PFSK-1 (cell line): ENCODE measurements around the gene ZC3HAV1L.

ENCODE experiments used
- FOXP2 ChIP-seq: optimal IDR thresholded peaks from 2 replicates; pipeline ENCODE3; 2011; ENCODE audit warnings: borderline replicate concordance, control low read depth, inconsistent platforms; ENCODE audit not compliant: insufficient read depth; ENCODE audit errors: extremely low read length, extremely low read depth
- POLR2AphosphoS5 ChIP-seq: IDR thresholded peaks from 2 replicates; pipeline ENCODE4 v1.6.1; 2012; ENCODE audit warnings: low read depth, mild to moderate bottlenecking, control low read depth, low read length, moderate library complexity
- REST ChIP-seq, 2 experiments: IDR thresholded peaks; 2 replicates each; pipeline versions ENCODE4 v1.6.1 to v1.8.0; 2011 to 2012; ENCODE audit warnings: low read depth in 2 of 2, low read length in 2 of 2, control low read depth in 1 of 2, inconsistent platforms in 1 of 2, mild to moderate bottlenecking in 1 of 2, moderate library complexity in 1 of 2; ENCODE audit not compliant: insufficient read depth in 1 of 2
- SIN3A ChIP-seq: IDR thresholded peaks from 2 replicates; pipeline ENCODE4 v1.6.1; 2012; ENCODE audit warnings: mild to moderate bottlenecking, low read length, moderate library complexity, borderline replicate concordance; ENCODE audit not compliant: insufficient read depth
- TAF1 ChIP-seq: IDR thresholded peaks from 2 replicates; pipeline ENCODE4 v1.6.1; 2012; ENCODE audit warnings: low read length, control low read depth, borderline replicate concordance; ENCODE audit not compliant: insufficient read depth

Gene ZC3HAV1L

GRCh38 chr7:139061416-139061815, 25.6 kb upstream of the ZC3HAV1L start:
- TF ChIP-seq SIN3A, result no peak
- TF ChIP-seq POLR2AphosphoS5, result no peak
- TF ChIP-seq FOXP2, result no peak
- no peak for TF ChIP-seq TAF1
- no peak for TF ChIP-seq REST (IDR thresholded peaks at IDR 0.05; ENCODE audit: insufficient read depth in 1 of 2, low read depth in 2 of 2, low read length in 2 of 2)

GRCh38 chr7:139060695-139061237, 24.9 kb upstream of the ZC3HAV1L start:
- no peak for TF ChIP-seq SIN3A
- TF ChIP-seq FOXP2, result no peak
- TF ChIP-seq POLR2AphosphoS5, result no peak
- TF ChIP-seq TAF1, result no peak
- no peak for TF ChIP-seq REST (IDR thresholded peaks at IDR 0.05; ENCODE audit: insufficient read depth in 1 of 2, low read depth in 2 of 2, low read length in 2 of 2)

- TF ChIP-seq FOXP2 (no peak), TAF1 (no peak), REST (IDR thresholded peaks at IDR 0.05; ENCODE audit: insufficient read depth in 1 of 2, low read depth in 2 of 2, low read length in 2 of 2) (no peak), POLR2AphosphoS5 (no peak), SIN3A (no peak)
These were observed 24.1 kb upstream of the ZC3HAV1L start for GRCh38 chr7:139059905-139060304.

GRCh38 chr7:139058943-139059342, 23.1 kb upstream of the ZC3HAV1L start:
- TF ChIP-seq FOXP2, result no peak
- no peak for TF ChIP-seq REST (IDR thresholded peaks at IDR 0.05; ENCODE audit: insufficient read depth in 1 of 2, low read depth in 2 of 2, low read length in 2 of 2)
- TF ChIP-seq TAF1, result no peak
- TF ChIP-seq SIN3A, result no peak
- TF ChIP-seq POLR2AphosphoS5, result no peak

GRCh38 chr7:139055674-139056073, 19.8 kb upstream of the ZC3HAV1L start:
- TF ChIP-seq SIN3A, result no peak
- no peak for TF ChIP-seq REST (IDR thresholded peaks at IDR 0.05; ENCODE audit: insufficient read depth in 1 of 2, low read depth in 2 of 2, low read length in 2 of 2)
- no peak for TF ChIP-seq TAF1
- no peak for TF ChIP-seq POLR2AphosphoS5
- TF ChIP-seq FOXP2, result no peak
